HG02588 (cell line): ENCODE data around the gene NKD2.

Experiments used
- ATAC-seq: cut with Tn5 transposase; IDR thresholded peaks from one replicate; pipeline ENCODE4 v1.9.1; 2021; ENCODE audit warnings: mild to moderate bottlenecking, moderate library complexity; ENCODE audit not compliant: unreplicated experiment

NKD2 gene

DNA sequence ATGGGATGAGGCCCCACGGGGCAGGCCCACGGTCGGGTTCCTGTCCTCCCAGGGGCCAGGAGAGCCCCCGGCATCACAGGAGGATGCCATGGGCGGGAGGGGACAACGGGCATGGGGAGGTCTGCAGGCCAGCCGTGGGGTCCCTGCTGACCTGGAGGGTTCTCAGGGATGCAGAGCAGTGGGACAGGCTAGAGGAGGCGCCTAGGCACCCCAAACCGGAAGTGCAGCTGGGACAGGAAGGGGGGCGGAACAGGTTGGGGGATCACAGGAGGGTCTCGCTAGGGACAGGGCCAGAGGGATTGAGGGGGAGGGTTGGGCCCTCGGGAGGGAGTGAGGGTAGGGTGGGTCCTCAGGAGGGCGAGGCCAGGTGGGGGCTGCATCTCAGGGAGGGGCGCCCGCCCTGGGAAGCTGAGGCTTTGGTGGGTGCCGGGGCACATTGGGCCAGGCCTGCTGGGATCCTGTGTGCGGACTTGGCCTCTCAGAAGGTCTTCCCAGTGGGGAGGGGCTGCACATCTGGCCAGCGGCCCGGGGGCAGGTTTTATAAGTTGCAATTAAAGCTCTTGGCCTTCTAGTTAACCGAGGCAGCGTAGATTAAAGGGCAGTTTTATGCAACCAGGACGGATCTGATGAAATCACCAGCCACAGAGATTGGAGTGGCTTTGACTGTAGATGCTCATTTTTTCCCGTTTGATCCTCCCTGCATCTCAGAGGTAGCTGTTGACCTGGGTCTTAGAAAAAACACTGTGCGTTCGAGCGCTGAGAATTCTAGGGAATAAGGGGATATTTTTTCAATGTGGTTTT is 20.1 kb downstream of the NKD2 start:
- no peak for ATAC-seq

DNA sequence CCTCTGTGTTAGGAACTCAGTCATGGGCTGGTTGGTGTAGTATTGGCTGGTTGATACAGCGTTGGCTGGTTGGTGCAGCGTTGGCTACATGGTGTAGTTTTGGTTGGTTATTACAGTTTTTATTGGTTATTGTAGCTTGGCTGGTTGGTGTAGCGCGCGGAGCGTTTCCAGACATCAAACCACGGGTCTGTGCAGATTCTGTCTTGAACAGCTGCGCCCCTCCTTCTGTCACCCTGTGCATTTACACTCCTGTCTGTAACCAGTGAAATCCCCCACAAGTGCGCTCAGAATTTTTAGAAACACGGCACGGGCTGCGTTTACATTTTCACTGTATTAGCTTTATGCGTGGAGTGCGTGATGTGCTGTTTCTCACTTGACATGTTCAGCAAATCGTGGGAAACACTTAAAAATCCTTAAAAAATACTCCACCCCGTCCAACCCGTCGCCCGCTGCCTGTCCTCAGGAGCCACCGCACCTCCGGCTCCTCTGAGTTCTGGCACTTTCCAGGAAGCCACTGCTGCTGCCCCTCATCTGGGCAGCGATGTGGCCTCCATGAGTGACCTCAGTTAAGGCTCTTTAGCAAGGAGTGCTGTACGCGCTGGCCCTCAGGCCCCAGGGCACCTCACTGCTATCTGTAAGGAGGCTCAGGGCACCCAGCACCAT is 20.8 kb downstream of the NKD2 start:
- no peak for ATAC-seq

DNA sequence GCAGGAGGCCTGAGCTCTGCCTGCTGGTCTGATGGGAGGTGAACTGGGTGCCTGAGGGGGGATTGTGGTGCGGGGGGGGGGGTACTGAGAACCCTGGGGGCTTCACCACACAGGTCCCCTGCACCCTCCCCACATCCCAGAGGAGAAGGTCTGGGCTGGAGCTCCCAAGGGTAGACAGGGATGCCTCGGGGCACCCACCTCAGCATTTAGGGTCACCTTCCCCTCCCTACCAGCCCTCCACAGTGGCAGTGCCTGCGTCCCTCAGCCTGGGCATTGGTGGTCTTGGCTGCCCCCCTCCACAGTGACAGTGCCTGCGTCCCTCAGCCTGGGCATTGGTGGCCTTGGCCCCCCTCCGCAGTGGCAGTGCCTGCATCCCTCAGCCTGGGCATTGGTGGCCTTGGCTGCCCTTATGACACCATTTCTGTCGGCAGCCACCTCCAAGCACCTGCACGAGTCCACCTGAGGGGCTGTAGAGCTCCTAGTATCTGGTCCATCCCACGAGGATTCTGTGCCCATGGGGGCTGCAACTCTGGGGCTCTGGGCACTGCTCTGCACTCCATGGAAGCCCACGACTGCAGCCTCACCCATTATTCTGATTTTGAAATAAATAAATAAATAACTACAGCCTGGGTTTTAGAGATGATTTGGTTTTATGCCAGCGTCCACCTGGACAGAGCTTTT is 21.5 kb downstream of the NKD2 start:
- no peak for ATAC-seq

DNA sequence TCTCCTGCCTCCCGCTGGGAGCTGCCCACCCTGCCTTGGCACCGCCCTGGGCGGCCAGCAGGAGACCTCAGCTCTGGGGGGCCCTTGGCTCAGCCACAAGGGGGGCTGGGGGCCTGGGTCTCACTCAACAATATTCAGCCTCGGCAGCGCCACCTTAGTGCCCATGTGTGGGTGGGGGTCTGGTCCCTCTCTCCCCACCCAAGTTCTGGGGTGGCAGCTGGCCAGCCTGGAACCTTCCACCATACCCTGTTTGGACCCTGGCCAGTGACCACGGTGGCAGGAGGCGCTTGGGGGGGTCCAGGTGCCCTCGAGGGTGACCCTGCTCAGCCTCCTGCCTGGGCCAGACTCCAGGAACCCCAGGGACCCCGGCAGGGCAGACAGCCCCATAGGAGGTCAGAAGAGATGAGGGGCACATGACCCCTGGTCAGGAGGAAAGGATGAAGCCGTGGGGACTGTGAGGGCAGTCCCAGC is 22.2 kb downstream of the NKD2 start:
- ATAC-seq = no peak

DNA sequence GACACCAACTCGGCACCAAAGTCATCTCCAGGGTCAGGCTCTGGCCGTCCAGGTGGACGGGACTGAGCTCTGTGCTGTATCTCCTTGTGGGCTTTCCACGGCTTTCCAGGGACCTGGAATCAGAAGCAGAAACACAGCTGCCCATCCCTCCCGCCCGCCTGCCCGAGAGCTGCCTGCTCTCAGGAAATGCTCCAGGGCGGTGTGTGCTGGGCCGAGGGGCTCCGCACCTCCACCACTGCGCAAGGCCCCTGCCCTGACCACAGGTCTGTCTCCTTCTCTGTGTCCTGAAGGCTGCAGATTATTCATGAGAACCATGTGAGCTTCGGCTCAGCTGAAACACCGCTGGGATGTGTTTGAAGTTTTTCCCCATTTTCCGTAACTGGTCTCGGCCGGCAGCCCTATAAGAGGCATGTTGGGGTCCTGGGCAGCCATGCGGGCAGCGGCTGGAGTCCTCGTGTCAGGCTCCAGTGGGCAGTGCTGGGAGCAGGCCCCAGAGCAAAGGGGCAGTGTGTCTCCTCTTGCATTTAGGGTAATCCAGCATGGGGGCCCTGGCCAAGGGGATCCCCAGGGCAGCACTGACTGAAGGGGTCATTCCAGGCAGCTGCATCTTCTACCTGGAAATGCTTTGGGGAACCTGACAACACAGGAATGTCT is 22.8 kb downstream of the NKD2 start:
- ATAC-seq = no peak

DNA sequence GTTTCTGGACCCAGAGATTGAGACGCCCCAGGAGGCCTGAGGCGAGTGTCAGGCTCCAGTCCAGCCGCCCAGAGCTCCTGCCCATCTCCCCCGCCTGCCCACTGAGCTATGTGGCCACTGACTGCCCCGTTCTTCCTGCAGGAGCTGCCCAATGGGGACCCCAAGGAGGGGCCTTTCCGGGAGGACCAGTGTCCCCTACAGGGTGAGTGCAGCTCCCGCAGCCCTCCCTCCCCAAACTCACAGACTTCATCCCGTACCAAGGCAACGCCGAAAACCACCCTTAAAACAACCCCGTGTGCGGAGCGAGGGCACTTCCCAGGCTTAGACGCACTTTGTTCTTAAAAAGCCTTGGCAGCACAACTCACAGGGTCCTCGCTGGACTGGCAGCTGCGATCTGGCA is 23.4 kb downstream of the NKD2 start:
- no peak for ATAC-seq

DNA sequence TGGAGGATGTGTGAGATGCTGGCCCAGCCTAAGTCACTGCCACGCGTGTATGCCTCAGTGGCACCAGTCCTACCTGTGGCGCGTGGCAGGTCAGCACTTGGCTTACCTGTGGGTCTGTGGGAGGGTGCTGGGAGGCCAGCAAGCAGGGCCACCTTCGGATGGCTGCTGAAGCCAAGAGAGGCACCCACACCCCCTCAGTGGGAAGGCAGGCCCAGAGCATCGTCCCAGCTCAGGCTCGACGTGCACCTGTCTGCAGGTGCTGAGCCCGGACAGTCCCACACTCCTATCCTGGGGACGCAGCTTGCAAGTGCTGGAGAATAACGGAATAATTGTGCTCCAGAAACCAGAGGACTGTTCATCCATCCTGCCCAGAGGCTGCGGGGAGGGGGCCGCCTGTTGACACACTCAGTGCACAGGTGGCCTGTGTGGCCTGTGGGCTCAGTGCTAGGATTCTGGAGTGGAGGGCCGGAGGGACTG is 24.0 kb downstream of the NKD2 start:
- ATAC-seq = no peak

DNA sequence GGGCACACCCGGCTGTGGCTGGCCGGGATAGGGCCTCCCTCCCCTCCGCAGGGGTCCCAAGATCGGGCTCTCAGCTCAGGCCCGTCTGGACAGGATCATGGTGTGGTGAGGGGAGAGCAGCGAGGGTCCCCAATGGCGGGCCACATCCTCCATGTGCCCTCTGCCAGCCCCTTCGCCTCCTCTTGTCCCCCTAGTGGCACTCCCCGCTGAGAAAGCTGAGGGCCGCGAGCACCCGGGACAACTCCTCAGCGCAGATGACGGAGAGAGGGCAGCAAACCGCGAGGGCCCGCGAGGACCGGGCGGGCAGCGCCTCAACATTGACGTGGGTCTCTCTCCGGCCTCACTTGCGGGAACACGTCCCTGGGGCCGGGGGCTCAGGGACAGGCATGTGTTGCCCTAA is 24.6 kb downstream of the NKD2 start:
- ATAC-seq = no peak

DNA sequence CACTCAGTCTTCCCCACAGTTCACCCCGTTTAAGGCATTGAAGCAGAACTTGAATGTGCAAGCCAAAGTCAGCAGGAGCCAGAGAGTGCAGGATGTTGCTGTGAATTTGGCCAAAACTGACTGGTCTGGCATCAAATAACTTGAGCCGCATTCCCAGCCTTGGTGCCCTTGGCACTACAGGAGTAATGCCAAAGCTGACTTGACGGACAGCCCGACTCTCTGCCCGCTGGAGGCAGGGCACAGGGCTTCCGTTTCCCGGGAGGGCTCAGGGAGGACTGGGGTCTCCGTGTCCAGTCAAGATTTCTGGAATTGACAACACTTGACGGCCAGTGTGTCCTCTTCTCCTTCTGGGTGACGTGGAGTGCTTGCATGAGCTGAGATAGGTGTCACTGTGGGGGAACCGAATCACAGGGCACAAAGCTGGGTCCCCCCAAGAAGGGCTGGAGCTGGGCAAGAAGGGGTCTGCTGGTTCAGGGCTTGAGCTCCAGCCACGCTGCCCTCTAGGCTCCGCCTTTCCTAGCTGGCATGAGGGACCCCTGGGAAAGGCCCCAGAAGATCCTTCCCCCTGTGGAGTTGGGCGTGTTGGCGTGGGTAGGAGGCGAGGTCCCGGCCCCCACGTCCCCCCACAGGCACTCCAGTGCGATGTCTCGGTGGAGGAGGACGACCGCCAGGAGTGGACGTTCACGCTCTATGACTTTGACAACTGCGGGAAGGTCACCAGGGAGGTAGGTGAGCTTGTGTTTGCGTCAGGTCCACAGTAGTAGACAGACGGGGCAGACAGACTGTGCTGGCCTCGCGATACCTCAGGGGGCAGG is 25.2 kb downstream of the NKD2 start:
- no peak for ATAC-seq

DNA sequence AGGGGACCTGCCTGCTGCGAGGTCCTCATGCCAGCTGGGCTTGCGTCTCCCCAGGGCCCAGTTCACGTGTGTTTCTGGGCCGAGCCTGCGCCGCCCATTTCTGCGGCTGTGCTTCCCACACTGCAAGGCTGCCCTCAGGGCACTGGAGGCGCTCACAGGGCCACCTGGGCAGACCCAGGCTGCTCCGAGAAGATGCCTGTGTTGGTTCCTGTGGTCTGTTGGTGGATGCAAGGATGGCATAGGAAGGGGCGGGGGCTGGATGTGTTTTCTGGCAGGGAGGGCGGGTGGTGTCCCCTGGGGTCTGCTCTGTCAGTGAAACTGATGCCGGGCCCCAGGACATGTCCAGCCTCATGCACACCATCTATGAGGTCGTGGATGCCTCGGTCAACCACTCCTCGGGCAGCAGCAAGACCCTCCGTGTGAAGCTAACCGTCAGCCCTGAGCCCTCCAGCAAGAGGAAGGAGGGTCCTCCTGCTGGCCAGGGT is 25.9 kb downstream of the NKD2 start:
- no peak for ATAC-seq

DNA sequence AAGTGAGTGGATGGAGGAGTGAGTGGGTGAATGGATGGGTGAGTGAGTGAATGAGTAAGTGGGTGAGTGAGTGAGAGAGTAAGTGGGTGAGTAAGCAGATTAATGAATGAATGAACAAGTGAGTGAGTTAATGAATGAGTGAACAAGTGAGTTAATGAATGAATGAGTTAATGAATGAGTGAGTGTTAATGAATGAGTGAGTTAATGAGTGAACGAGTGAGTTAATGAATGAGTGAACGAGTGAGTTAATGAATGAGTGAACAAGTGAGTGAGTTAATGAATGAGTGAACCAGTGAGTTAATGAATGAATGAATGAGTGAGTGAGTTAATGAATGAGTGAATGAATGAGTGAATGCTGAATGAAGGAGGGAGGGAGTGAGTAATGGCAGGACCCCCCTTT is 26.4 kb downstream of the NKD2 start:
- no peak for ATAC-seq

DNA sequence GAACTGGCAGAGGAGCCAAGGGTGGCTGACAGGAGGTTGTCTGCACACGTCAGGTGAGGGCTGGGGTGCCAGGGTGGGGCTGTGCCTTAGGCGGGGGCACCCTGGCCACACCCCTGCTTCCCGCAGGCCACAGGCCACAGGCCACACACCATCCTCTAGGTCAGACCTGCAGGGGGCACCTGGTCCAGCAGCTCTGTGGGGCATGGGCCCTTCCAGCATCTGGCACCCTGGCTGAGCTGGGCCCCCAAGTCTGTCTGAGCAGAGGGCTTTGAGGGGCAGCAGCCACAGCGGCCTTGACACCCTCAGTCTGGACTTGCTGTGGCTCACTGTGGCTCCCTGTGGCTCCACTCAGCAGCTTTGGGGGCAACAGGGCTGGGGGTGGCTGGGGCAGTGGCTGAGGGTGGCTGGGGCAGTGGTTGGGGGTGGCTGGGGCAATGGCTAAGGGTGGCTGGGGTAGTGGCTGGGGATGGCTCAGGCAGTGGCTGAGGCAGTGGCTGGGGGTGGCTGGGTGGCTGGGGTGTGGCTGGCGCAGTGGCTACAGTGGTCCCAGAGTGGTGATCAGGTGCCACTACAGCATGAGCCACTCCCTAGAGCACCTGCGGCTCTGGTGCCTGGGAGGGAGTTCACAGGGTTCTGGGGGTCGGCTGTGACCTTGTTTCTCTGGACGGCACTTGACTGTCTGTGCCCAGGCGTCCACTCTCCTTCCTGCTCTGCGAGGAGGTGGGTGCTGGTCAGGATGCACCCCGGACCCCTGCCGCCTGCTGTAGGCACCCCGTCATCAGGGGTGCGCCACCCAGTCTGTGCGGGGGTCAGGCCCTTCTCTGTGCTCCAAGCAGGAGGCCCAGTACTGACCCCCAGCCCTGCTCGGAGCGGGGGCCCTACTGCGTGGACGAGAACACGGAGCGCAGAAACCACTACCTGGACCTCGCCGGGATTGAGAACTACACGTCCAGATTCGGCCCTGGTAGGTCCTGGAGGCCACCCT is 27.1 kb downstream of the NKD2 start:
- no peak for ATAC-seq

DNA sequence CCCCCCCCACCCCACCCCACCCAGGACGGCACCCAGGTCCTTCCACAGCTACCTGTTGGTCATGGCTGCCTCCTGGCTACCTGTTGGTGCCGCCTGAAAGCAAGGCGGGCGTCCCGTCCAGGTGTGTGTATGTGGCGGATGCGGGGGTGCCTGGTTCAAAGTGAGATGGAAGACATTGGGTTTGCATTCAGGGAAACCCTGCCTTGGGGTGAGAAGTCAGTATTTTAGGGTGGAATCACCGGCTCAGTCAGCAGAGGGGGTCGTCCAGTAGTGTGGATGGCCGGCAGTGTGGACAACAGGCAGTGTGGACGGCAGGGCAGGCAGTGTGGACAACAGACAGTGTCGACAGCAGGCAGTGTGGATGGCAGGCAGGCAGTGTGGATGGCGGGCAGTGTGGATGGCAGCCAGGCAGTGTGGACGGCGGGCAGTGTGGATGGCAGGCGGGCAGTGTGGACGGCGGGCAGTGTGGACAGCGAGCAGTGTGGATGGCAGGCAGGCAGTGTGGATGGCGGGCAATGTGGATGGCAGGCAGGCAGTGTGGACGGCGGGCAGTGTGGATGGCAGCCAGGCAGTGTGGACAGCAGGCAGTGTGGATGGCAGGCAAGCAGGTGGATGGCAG is 28.0 kb downstream of the NKD2 start:
- no peak for ATAC-seq

DNA sequence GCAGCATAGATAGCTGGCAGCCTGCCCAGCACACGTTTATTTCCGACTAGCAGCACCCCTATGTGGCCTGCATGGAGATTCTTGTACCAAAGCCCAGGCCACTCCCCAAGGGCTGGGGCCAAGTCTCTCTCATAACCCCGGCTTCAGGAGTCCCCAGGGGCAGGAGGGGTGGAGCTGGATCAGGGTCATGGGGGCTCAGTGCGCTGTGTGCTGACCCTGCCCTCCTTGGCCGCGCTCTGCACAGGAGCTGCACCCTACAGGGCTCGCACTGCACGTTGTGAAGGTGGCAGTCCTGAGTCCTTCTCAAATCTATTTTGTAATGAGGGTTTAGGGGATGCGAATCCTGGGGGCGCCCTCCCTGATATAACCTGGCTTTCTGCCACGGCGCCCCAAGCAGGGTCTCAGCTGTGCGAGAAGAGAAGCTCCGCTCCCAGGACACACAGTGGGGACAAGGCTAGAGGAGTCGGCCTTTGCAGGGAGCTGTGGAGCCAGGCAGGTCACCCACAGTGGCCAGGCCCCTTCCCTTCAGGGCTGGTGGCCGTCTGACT is 28.6 kb downstream of the NKD2 start:
- no peak for ATAC-seq

DNA sequence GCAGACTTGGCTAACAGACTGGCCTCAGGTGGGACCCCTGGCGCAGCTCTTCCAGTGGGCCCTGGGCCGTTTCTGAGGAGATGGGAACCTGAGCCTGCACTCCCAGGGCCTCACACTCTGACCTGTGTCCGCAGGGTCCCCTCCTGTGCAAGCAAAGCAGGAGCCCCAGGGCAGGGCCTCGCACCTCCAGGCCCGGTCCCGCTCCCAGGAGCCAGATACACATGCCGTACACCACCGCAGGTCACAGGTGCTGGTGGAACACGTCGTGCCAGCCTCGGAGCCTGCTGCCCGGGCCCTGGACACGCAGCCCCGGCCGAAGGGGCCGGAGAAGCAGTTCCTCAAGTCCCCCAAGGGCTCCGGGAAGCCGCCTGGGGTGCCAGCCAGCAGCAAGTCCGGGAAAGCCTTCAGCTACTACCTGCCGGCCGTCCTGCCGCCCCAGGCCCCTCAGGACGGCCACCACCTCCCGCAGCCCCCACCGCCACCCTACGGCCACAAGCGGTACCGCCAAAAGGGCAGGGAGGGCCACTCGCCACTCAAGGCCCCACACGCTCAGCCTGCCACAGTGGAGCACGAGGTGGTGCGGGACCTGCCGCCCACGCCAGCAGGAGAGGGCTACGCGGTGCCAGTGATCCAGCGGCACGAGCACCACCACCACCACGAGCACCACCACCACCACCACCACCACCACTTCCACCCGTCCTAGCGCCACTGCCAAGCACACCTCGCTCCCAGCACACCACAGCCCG is 29.2 kb downstream of the NKD2 start:
- ATAC-seq = no peak

DNA sequence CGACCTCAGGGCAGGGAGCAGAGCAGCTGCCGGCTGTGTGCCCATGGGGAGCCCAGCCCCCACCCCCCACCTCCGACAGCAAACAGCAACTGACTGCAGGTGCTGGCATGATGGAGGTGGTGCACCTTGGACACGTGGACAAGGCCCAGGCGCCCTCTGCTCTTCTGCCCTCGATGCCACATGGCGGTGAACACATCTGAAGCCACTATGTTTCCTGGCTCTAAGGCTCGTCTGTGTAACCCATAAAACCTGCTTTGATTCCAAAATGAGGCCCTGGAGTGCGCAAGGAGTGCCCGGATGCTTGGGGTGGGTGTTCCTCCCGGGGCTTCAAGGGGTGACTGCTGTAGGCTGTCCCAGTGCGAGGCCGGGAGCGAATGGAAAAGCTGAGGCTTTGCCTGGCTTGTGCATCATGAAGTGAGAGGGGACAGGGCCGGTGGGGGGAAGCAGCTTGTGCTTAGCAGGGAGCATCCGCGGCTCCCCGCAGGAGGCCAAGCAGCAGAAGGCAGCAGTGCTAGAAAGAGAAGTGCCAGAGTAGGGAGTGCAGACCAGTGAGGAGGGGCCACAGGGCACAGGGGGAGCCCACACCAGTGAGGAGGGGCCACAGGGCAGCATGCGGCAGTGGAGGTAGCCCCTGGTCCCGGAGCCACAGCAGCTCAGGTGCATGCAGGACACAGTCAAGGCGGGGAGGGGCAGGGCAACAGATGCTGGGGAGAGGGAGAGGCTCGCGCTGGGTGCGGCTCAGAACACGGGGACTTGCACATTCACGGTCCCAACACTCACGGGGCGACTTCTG is 30.0 kb downstream of the NKD2 start:
- no peak for ATAC-seq

DNA sequence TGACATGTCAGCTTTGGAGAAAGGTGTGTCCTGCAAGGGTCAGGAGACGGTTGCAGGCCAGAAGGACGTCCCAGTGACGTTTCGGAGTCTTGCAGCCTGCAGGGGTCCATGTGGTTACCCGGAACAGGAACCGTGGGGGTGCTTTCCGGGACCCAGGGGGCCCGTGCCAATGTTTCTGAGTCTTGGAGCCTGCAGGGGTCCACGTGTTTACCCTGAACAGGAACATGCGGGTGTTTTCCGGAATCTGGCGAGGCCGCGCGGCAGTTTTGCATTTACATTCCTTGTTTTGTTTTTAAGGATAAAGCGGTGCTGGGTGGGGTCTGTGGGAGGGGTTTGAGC is 30.6 kb downstream of the NKD2 start:
- no peak for ATAC-seq
